DMS 273 (cell line): ENCODE data around the gene MMEL1.
"Not testable (repeated sequence)": the region's sequence is repeated elsewhere in the genome, so short reads cannot be mapped to it uniquely, and the experiment has no call there.

Source experiments
- DNase-seq: peaks from one replicate; lab custom pipeline; 2025; ENCODE audit not compliant: unreplicated experiment; lab: John Stamatoyannopoulos, UW

Gene MMEL1

GRCh38 chr1:2632561-2633361, at the start of gene MMEL1:
MMEL1 (minus strand) TSS chr1:2633016; CDS start chr1:2629484, 3,532 bp downstream.
- DNase-seq = no peak

- not testable (repeated sequence) for DNase-seq
These were observed 43.9 kb upstream of the MMEL1 start for GRCh38 chr1:2676726-2677125.

- not testable (repeated sequence) for DNase-seq
These were observed 38.8 kb upstream of the MMEL1 start for GRCh38 chr1:2671656-2672055.

GRCh38 chr1:2659806-2660205, 27.0 kb upstream of the MMEL1 start:
- DNase-seq = not testable (repeated sequence)

- not testable (repeated sequence) for DNase-seq
These were observed 25.1 kb upstream of the MMEL1 start for GRCh38 chr1:2657909-2658308.

- DNase-seq = not testable (repeated sequence)
These were observed 24.3 kb upstream of the MMEL1 start for GRCh38 chr1:2657124-2657523.

GRCh38 chr1:2655598-2656434, 23.0 kb upstream of the MMEL1 start:
- DNase-seq = not testable (repeated sequence)

- peak; percentile 32 for DNase-seq
These were observed 21.7 kb upstream of the MMEL1 start for GRCh38 chr1:2654443-2654948.

GRCh38 chr1:2653741-2654442, 21.1 kb upstream of the MMEL1 start:
- not testable (repeated sequence) for DNase-seq

- DNase-seq = not testable (repeated sequence)
These were observed 20.2 kb upstream of the MMEL1 start for GRCh38 chr1:2652926-2653571.

GRCh38 chr1:2652152-2652925, 19.5 kb upstream of the MMEL1 start:
- not testable (repeated sequence) for DNase-seq

GRCh38 chr1:2650967-2651645, 18.3 kb upstream of the MMEL1 start:
- no peak for DNase-seq

- DNase-seq = no peak
These were observed 14.0 kb upstream of the MMEL1 start for GRCh38 chr1:2646837-2647236.

- no peak for DNase-seq
These were observed 13.0 kb upstream of the MMEL1 start for GRCh38 chr1:2645776-2646175.

GRCh38 chr1:2645143-2645542, 12.3 kb upstream of the MMEL1 start:
- no peak for DNase-seq

GRCh38 chr1:2644591-2645101, 11.8 kb upstream of the MMEL1 start:
- no peak for DNase-seq

- DNase-seq = no peak
These were observed 11.4 kb upstream of the MMEL1 start for GRCh38 chr1:2644171-2644570.

- DNase-seq = no peak
These were observed 10.7 kb upstream of the MMEL1 start for GRCh38 chr1:2643414-2644077.
